NCI-H526 treated with DMSO at 0.1 percent for 48 hours (cell line): Measurements from ENCODE around the gene NPLOC4.
"Not testable (repeated sequence)": the region's sequence is repeated elsewhere in the genome, so short reads cannot be mapped to it uniquely, and the experiment has no call there.

ENCODE experiments used
- DNase-seq: peaks from one replicate; lab custom pipeline; 2025; lab: John Stamatoyannopoulos, UW

The NPLOC4 gene

DNA sequence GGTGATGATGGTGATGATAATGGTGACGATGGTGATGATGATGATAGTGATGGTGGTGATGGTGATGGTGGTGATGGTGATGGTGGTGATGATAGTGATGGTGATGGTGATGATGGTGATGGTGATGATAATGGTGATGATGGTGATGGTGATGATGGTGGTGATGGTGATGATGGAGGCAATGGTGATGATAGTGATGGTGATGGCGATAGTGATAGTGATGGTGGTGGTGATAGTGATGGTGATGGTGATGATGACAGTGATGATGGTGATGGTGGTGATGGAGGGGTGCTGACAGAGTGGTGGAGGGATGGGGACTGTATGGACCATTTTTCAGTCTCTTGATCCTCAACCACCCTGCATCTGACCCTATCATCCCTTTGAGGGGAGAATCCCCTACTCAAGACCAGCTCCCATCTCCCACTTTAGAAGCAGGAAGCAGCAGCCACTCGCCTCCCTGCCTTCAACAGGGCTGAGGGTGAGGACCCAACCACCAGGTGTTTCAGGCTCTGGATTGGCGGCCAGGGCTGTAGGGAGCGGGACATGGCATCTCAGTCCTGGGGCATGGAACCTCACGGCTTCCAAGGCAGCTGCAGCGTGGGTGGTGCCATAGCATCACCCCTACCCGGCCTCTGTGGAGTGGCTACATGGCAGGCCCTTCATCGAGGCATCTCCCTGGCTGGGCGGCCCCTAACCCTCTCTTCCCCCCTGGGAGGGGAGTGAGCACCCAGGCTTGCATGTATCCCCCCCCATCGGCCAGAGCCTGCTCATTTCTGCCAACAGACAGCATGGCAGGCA is 104.2 kb downstream of the NPLOC4 start:
- DNase-seq = no peak

GRCh38 chr17:81531998-81532404 is 104.9 kb downstream of the NPLOC4 start:
- not testable (repeated sequence) for DNase-seq

DNA sequence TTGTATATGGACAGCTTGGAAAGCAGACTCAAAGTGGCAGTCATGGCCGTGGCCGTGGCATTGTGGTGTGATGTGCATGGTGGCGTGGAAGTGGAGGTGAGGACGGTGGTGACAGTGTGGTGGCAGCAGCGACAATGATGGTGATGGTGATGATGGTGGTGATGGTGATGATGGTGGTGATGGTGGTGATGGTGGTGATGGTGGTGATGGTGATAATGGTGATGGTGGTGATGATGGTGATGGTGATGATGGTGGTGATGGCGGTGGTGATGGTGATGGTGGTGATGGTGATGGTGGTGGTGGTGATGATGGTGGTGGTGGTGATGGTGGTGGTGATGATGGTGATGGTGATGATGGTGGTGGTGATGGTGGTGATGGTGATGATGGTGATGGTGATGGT is 105.9 kb downstream of the NPLOC4 start:
- DNase-seq = not testable (repeated sequence)

DNA sequence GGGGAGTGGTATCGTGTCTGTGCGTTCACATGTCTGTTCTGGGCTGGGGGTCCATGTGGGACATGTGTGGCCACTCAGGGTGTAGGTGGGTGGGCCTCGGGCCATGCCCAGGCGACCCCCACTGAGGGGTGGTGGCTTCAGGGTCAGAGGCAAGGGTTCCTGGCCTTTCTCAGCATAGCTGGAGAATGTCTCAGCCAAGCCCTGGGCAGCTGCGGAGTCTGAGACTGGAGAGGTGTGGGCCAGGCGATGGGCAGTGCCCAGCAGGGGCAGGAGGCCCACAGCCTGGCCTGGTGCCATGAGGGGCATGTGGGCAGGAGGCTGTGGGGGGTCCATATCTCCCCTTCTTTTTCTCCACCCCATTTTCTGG is 107.5 kb downstream of the NPLOC4 start:
- DNase-seq = no peak

- peak; percentile 31 for DNase-seq
Observed at GRCh38 chr17:81528651-81529436, 108.1 kb downstream of the NPLOC4 start.

DNA sequence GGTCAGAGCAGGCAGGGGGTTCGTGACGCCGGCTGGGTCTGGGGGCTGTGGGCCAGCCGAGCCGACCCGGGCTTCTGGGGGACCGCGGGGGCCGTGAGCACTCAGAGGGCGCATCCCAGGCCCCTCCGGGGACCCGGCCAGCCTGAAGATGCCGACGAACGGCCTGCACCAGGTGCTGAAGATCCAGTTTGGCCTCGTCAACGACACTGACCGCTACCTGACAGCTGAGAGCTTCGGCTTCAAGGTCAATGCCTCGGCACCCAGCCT is 108.6 kb downstream of the NPLOC4 start:
- DNase-seq = no peak

DNA sequence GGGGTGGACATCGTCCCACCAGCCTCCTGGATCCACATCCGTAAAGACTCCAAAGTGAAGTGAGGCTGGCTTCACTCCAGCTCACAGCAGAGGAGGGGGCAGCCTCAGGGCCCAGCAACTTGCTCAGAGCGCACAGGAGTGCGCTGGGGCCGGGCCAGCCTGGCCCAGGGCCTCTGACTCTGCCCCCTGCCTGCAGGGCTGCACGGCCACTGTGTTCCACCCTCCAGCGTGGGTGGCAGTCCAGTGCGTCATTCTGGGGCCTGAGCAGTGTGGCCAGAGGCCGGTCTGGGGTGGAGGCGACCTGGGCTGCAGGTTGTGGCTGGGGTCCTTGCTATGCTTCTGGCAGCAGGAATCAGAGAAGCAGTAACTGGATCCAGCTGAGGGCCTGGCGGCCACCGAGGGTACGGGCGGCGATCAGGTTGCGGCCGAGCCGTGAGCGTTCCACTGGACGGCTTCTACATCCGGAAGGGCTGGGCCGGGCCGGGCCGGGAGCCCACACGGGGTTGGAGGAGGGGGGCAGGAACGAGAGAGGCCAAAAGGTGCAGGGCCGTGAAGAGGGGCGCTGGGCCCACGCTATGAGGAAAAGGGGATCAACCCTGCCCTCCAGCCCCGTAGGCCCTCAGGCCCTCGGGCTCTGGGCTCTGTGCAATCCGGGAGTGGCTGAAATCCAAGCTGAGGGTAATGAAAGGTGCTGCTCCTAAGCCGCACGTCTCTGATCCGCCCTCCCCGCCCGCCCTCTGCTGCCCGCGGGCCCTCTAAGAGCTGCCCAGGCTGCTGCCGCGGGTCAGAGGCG is 109.1 kb downstream of the NPLOC4 start, which contains the start of gene FSCN2:
TSS of gene FSCN2 (plus strand) at position 787 of the 793 bp plus-strand sequence. CDS start 155 bp downstream, outside the sequence.
- no peak for DNase-seq

DNA sequence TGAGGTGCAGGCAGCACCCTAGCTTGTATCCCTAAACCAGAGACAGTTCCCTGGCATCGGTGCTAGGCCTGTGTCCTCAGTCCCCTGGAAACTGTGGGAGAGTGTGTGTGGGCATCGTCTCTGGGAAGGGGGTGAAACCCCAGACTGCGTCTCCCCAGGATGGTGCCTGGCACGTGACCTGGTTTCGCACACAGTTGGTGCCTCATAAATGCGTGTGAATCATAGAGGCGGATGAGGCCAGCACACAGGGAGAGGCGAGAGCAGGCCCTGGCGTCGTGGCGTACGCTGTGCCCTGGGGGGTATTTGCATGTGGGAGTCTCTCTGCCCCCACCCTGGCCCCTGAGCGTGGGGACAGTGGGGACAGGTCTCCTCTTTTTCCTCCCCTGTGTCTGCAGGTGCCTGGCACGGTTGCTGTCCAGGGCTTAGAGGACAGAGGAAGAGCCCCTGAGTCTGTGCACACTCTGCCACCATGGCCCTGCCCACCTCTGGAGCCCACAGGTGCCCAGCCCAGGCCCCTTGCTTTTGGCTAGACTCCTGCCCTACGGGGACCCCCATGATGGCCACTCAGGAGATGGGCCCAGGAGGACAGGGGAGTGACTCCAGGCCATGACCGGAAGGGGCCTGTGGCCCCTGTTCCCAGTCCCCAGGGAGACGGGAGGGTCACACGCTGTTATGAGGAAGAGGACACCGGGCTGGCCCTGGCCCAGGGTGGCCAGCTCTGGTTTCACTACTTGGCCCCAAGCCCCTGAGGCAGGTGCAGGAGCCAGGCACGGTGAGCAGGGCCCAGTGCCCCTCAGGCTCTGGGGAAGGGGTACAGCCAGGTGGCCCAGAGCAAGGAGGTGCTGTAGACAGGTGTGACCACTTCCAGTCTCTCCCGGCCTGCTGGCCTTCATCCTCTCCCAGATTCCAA is 110.0 kb downstream of the NPLOC4 start:
- no peak for DNase-seq

DNA sequence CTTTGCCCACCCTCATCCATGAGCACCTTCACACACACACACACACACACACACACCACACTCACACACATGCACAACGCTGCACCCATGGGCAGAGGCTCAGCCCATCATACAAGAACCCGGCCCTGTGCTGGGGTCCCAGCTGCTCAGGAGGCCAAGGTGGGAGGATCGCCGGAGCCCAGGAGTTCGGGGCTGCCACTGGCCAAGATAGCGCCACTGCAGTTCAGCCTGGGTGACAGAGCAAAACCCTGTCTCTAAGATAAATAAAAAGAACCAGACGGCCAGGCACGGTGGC is 112.1 kb downstream of the NPLOC4 start:
- no peak for DNase-seq

DNA sequence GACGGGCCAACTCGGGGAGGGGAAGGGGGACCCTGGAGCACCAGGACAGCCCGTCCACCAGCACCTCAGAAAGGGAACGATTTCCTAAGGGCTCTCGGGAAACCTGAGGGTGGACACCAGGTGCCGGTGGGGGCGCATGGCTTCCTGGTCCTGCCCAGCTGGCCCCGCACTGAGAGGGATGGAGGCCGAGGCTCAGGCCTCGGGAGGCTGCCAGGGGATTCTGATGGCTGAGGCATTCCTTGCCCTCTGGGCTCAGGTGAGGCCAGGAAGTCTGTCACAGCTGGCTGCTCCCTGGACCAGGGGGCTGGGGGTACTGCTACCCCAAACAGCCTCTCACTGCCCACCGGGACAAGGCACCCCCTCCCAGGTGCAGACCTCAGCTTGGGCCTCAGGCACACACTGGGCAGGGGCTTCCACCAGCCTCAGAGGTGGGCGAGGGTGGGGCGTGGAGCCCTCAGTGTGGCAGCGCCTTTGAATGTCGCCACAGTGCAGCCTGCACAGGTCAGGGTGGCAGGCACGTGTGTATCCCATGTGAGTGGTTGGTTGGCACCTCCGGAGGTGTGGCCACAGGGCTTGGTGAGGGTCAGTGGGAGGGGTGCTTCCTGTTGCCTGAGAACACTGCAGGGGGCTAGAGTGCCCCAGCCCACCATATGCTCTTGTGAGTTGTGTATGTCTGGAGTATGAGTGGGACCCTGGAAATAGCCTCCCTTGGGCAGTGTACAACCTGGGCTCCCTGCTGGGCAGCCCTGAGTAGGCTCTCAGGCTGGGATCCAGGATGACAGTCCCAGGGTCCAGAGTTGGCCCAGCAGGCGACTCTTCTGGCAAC is 112.7 kb downstream of the NPLOC4 start:
- no peak for DNase-seq

DNA sequence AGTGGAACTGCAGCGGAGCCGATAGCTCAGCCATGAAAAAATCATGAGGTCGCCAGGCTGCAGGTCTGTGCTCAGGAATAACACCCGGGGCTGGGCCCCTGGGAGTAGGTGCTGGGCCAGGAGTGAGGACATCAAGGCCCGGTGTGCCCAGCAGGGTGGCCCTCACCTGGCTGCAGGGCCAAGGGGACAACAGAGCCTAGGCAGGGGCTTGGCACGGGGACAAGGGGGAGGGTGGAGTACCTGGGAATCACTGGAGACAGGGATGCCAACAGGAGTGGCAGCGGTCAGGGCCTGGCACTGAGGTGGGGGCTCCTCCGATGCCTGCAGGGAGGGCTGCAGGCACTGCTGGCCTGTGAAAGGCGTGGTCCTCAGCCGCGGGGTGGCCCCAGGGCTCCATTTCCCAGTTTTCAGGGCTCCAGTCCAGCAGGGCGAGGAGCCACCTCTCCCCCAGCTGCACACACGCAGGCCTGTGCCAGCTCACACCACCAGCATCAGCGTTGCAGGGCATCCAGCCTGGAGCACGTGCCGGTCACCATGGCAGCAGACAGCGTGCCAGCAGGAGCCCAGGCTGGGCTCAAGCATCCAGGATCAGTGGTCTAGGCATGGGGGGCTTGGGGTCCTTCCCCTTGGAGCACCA is 113.4 kb downstream of the NPLOC4 start:
- no peak for DNase-seq

GRCh38 chr17:81522491-81523401 is 114.2 kb downstream of the NPLOC4 start:
- DNase-seq = peak; percentile 20

DNA sequence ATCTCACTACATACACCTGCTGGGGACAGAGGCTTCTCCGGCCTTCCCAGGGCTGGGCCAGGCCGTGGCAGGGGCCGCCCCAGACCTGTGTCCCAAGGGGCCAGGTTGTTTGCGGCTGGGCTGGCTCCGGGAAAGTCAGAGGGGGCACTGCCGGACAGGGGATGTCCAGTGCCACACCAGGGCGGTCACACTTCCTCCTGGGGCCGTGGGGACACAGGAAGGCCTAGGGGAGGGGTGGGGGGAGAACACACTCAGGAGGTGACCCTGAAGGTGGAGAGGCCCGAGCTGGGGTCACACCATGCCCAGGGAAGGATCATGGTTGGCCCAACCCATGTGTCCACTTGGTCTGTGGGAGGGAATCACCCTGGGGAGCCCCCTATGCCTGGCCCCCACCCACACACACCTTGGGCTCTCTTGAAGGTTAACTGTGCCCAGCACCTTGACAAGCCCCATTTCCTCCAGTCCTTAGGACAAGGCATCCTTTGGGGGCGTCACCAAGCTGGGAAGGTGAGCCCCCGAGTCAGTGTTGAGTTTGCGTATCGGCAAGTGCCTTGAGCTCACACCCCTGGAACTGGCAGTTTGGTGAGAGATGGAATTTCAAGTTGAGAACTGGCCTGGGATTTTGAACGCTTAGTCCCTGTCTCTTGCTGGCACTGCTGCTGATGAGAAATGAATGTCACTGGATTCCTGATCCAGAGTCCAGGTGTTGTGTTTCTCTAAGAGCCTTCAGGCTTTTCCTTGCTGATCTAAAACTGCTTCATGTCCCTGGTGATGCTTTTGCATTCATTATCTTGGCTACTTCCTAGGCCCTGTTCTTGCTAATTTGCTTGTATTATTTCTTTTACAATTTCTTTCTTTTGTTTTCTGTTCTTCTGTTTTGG is 116.7 kb downstream of the NPLOC4 start:
- peak; percentile 44 for DNase-seq

GRCh38 chr17:81519284-81520020 is 117.5 kb downstream of the NPLOC4 start:
- peak; percentile 35 for DNase-seq

GRCh38 chr17:81518785-81519283 is 118.1 kb downstream of the NPLOC4 start:
- peak; percentile 26 for DNase-seq

DNA sequence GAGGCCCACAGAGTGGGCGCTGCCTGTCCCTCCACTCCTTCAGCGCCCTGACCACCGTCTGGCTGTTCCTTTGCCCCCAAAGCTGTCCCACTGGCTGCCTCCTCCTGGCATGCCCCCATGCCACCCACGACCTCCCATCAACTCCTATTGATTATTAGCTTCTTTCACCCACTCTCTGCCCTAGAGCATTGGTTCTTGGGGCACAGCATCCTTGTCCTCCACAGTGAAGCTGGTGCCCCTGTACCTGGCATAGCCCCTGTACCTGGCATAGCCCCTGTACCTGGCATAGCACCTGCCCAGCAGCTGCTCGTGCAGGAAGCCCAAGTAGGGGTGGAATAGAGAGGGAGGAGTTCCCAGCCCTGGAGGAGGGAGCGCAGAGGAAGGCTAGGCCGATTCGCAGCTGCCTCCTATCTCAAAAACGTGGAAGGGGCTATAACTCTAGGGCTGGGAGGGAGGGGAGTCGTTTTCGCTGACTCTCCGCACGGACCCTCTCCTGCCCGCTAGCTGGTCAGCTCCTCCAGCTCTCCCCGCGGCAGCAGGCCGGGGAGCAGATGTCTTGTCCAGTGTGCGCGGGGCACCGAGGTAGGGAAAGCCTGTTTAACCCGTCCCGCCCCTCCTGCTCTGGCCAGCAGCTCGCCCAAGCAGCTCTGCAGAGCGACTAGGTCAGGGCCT is 118.7 kb downstream of the NPLOC4 start:
- no peak for DNase-seq
